ENCODE results near the gene KMT5C.
A peak's percentile ranks its signal among the peaks of the same experiment; 100 is the strongest.

GRCh38 chr19:55340784-55341147 lies 1.1 kb downstream of the KMT5C start:
- TF ChIP-seq CTCF (IDR thresholded peaks at IDR 0.05) (peak in 2 of 5 experiments; percentile 8 to 10), POLR2A (IDR thresholded peaks at IDR 0.05) (no peak)
